ENCODE data around the gene FDCSP.

DNA sequence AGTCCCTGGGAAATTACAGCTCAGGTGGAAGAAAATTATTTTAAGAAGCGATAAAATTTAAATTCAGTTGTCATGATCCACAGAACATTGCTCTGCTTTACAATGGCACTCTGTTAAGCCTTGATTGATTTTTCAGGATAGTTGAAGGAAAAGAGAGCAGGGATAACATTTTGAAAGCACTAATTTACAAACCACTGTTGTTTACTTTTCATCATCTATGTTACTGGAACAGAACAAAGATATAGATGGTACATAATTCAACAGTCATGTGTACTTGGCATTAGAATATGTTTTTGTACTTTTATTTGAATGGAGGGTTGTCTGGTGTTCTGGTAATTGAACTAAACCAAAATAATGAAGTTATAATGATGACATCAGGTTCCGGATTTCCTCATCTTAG is 33.0 kb upstream of the FDCSP start:
- no peak for TF ChIP-seq POLR2A (IDR thresholded peaks at IDR 0.05)
- TF ChIP-seq, protein P1, sequence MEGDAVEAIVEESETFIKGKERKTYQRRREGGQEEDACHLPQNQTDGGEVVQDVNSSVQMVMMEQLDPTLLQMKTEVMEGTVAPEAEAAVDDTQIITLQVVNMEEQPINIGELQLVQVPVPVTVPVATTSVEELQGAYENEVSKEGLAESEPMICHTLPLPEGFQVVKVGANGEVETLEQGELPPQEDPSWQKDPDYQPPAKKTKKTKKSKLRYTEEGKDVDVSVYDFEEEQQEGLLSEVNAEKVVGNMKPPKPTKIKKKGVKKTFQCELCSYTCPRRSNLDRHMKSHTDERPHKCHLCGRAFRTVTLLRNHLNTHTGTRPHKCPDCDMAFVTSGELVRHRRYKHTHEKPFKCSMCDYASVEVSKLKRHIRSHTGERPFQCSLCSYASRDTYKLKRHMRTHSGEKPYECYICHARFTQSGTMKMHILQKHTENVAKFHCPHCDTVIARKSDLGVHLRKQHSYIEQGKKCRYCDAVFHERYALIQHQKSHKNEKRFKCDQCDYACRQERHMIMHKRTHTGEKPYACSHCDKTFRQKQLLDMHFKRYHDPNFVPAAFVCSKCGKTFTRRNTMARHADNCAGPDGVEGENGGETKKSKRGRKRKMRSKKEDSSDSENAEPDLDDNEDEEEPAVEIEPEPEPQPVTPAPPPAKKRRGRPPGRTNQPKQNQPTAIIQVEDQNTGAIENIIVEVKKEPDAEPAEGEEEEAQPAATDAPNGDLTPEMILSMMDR (IDR thresholded peaks at IDR 0.05 in 4 of 5, conservative IDR thresholded peaks at IDR 0.05 in 1 of 5): no peak

Measured in gastrocnemius medialis (tissue), 4 donors.